Kidney epithelial cell (primary cell): ENCODE results near the gene STK39. TPM values are rescaled to one million over a fixed set of nuclear protein-coding genes. Genes with fewer than 3 reads are reported as not detected.

ENCODE experiments used
- DNase-seq: peaks from one replicate; pipeline ENCODE4 v3.0.0-alpha.2; 2010; ENCODE audit warnings: low read depth
- H3K27me3 ChIP-seq: 2 replicates; pipeline ENCODE4 v1.6.0; 2011; ENCODE audit warnings: low read length; ENCODE audit not compliant: control insufficient read depth, insufficient read depth
- H3K36me3 ChIP-seq: 2 replicates; pipeline ENCODE4 v1.5.1; 2011; ENCODE audit warnings: low read length; ENCODE audit not compliant: control insufficient read depth, insufficient read depth
- H3K4me3 ChIP-seq: 2 replicates; pipeline ENCODE4 v1.5.1; 2011; ENCODE audit warnings: low read depth, mild to moderate bottlenecking, control low read depth, low read length
- CTCF ChIP-seq: IDR thresholded peaks from 2 replicates; pipeline ENCODE4 v1.5.1; 2011; ENCODE audit warnings: mild to moderate bottlenecking, moderate library complexity, low read length, control low read depth, inconsistent platforms; ENCODE audit not compliant: insufficient read depth, poor library complexity, severe bottlenecking
- total RNA-seq: library from RNA; depleted of rRNA; stranded (reverse); fragments of >200 nt; gene quantifications from 2 replicates; pipeline ENCODE4 v1.2.3, GENCODE V29; 2015

The STK39 gene
- total RNA-seq, 1 donor from 2014 or later = 30.1 TPM

- no peak overlapping the region for H3K4me3 ChIP-seq
- no peaks in the 10 kb centered on the region for H3K27me3 ChIP-seq
- DNase-seq = no peak
- TF ChIP-seq CTCF = no peak
- peaks cover 2% of the 10 kb centered on the region for H3K36me3 ChIP-seq
Measured at GRCh38 chr2:168184681-168185513, 62.5 kb downstream of the STK39 start.

GRCh38 chr2:168183308-168183997 lies 63.9 kb downstream of the STK39 start:
- Histone ChIP-seq H3K27me3 (no peaks in the 10 kb centered on the region), H3K4me3 (no peak overlapping the region), H3K36me3 (no peaks in the 10 kb centered on the region)
- no peak for TF ChIP-seq CTCF
- no peak for DNase-seq

GRCh38 chr2:168182550-168183249 lies 64.7 kb downstream of the STK39 start:
- H3K4me3 ChIP-seq = no peak overlapping the region
- no peak for DNase-seq
- H3K27me3 ChIP-seq = no peaks in the 10 kb centered on the region
- no peaks in the 10 kb centered on the region for H3K36me3 ChIP-seq
- TF ChIP-seq CTCF = no peak

GRCh38 chr2:168181825-168182224 lies 65.6 kb downstream of the STK39 start:
- Histone ChIP-seq H3K4me3 (no peak overlapping the region), H3K36me3 (no peaks in the 10 kb centered on the region), H3K27me3 (no peaks in the 10 kb centered on the region)
- DNase-seq = no peak
- TF ChIP-seq CTCF = no peak

- Histone ChIP-seq H3K4me3 (no peak overlapping the region), H3K27me3 (no peaks in the 10 kb centered on the region), H3K36me3 (no peaks in the 10 kb centered on the region)
- no peak for TF ChIP-seq CTCF
- no peak for DNase-seq
Measured at GRCh38 chr2:168180914-168181313, 66.5 kb downstream of the STK39 start.
